Measurements from ENCODE around the gene ZRANB2.

ZRANB2 gene

DNA sequence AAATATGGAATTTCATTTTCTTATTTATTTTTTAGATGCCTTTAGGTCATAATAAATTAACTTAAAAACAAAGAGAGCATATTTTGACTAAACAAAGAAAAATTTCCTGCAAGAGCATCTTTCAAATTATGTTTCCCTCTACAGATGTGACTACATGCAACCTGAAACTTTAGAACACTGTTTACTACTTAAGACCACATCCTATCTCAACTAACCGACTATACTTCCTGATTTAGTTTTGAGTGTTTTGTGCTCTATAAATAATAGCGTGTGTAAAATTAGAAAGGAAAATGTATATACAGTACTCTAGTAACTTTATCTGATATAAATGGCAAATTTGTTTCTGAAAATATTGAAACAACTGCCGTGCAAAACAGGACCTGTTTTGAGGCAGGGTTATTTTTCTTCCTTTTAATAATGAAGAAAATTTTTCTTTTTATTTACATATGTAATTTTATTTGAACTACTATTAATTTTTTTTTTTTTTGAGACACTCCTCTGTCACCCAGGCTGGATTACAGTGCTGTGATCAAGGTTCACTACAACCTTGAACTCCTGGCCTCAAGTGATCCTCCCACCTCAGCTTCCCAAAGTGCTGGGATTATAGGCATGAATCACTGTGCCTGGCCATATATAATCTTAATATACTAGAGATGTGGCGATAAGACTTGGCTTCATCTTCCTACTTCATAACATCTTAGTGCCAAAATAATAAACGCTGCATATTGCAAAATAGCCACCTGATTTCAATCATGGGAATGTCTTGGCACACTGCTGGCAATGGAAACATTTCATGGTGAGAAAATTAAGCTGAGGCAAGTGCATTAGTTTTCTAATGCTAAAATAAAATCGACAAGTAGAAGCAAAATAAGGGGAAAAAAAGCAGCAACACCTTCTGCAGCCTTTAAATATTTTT lies 12.3 kb downstream of the ZRANB2 start:
- no peak for DNase-seq (ENCODE audit: low read depth in 2 of 2)

DNA sequence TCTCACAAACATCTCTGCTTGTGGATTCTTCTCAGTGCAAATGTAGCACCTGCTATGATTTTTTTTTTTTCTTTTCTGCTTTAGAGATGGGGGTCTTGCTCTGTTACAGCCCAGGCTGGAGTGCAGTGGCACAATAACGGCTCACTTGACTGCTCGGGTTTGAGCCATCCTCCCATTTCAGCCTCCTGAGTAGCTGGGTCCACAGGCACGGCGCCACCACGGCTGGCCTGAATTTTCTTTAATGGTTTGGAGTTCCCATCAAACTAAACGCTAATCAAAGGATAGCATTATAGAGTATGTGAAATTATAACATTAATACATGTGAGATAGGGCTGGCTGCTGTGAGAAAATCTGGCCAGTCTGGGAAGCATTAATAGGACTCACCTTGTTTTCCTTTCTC lies 26.0 kb downstream of the ZRANB2 start:
- DNase-seq (ENCODE audit: low read depth in 2 of 2): no peak

DNA sequence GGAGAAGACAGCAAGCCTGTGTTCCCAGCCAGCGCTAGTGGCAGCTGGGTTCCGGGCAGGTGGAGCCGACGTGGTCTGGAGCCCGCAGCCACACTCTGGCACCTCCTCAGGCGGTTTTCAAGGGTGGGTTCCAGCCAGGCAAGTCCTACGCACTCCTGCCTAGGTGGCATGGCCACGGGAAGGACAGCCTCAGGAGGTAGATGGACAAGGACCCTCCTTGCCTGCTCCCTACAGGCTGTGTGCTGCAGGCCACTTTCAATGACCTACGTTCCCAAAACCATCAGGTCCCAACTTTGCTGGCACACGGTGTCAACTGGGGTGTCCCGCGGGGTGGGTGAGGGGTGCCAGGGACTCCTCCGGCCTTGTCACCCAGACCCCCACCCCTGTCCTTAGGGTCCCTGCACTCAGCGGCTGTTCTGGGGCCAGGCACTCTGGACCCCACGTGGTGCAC lies 26.5 kb downstream of the ZRANB2 start:
- no peak for DNase-seq (ENCODE audit: low read depth in 2 of 2)

DNA sequence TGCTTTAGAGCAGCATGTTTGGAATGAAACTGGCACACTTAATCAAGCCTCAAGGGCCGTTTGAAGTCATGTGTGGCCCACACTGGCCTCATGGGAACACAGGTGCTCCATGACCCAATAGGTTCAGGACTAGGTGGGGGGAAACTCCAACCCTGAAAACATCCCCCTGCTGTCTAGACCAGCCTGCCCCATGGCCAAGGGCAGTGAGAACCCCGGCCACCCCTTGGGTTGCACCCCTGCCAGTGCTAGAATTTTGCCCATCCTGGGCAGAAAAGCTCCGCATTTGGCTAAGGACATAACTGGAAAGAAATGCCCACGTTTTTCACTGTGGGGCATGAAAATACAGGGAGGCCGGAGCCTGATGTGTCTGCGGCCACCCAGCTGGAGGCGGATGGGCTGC lies 27.1 kb downstream of the ZRANB2 start:
- DNase-seq (ENCODE audit: low read depth in 2 of 2): no peak

DNA sequence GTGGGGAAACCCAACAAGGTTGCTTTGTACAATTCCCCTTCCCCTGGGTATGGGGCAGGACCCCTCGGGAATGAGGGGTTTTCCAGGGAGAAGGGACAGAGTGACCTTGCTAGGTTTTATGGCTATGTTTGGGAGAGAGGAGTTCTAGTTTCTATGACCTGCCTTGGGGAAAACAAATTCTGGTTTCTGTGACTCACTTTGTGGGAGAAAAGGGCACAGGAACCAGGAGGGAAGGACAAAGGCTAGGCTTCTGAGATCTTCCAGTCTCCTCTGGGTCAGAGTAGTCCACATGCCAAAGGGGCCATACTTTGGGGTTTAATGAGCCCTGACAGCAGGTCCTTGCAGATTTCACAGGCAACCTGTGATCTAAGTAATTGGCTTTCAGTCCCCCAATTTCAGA lies 27.7 kb downstream of the ZRANB2 start:
- no peak for DNase-seq (ENCODE audit: low read depth in 2 of 2)

DNA sequence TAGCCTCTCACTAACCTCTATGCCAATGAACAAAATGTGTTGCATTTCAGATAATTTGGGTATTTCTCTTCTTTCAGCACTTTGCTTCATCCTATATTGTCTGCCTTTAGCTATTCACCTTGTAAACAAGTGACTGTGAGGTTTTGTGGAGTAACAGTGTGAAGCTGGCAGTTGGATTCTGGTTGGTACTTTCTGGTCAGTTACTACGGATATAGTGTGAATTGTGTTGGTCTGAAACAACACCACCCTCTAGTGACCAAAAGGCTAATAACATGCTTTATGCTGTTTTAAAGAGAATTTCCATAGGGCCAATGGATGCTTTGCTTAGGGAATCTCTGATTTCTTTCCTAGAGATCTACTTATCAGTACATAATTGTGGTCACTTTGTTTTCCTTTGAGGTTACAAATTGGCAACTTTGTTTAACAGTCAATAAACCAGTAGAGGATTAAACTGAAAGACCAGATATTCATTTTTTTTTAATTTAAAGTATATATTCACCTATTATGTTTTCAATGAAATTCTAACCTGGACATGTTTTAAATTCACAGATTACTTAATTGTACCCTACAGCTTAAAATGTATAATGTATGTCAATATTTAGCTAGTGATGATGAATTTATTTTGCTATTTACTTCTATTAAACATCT lies 30.8 kb downstream of the ZRANB2 start:
- DNase-seq (ENCODE audit: low read depth in 2 of 2): no peak

DNA sequence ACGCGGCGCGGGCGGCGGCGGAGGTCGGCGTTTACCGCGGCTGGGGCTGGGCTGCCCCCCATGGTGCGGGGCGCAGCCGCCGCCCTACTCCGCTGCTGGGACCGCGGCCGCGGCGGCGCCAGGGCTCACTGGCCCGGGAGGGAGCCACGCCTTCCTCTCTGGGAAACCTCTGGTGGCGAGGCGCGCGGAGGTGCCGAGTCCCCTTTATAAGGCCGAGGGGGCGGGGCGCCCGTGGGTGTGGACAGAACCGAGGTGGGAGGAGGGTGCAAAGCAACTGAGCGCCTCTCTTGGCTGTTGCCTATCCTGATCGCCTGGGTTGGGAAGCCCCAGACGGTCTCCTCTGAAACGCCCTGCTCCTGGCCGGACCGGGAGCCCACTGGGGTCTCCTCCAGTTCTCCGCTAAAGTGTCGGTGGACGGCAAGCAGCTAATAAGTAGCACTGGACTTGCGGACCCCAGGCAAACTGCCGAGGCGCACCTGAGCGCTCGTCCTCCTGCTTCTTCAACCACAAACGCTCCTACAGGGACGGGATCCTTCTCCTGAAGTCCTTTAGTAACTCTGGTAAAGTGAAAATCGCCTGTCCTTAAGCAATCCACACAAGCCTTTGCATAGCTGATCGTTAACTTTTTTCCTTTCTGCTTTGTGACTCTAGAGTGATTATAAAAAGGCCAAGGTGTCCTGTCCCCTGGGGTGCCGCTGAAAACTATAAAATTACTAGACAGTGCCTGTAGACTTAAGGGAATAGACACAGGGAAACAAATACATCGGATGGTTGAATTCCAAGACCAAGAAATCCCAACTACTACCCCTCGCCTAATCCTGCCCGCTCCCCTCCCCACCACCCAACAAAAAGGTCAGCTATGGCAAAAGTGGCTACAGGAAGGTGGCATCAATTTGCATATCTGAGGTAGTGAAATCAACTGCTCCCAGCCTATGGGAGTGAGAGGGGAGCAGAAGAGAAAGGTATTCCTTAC lies 32.9 kb downstream of the ZRANB2 start, which contains the start of gene PTGER3:
TSS of gene PTGER3 (minus strand) at position 182 of the 973 bp plus-strand sequence. CDS start 239 bp downstream, outside the sequence.
- peak; percentile 13 to 53 for DNase-seq (ENCODE audit: low read depth in 2 of 2)

DNA sequence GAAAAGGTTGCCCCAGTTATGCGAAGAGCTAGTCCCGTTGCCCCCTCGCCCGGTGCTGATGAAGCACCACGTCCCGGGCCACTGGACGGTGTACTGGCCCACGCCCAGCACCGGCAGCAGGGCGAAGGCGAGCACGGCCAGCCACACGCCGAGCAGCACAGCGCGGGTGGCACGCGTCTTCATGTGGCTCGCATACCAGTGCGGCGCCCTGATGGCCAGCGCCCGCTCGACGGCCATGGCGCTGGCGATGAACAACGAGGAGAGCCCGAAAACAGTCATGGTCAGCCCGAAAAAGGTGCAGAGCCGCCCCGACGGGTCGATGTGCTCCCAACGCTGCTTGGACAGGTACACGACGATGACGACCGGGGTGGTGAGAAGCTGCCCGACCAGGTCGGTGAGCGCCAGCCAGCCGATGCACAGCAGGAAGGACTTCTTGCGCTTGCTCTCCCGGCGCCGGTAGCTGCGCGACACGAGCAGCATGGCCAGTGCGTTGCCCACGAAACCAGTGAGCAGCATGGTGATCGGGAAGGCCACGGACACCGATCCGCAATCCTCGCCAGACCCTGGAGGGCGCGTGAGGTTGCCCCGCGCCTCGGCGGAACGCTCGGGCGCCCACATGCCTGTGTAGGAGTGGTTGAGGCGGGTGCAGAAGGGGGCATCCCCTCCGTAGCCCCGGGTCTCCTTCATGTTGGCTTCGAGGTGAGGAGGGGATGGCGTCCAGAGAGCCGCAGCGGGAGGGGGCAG lies 33.8 kb downstream of the ZRANB2 start:
- peak in 1 of 2 donors; percentile 17 for DNase-seq (ENCODE audit: low read depth in 2 of 2)

DNA sequence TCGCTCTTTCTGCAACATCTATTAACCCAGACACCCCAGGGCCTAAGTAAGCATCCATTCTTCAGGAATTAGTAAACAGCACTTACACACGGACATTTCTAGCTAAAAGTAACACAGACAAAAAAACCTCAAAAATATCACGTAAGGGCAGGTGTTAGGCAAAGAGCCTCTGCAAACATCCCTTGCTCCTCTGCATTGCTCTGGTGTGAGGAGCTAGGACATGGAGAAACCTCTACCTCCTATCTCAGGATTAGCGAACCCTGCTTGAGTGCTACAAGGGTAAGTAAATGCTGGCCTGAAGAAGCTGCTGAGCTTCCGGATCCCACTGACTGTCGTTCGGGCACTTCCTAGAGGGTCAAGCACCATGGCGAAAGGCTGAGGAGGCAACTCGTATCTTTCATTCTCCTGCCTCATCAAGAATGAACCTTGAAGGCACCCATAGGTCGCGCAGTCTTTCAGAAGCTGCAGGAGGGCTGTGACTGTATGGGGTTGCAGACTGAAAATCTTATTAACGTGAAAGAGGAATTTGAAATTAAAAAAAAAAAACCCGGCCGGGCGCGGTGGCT lies 35.3 kb downstream of the ZRANB2 start:
- DNase-seq (ENCODE audit: low read depth in 2 of 2): no peak

DNA sequence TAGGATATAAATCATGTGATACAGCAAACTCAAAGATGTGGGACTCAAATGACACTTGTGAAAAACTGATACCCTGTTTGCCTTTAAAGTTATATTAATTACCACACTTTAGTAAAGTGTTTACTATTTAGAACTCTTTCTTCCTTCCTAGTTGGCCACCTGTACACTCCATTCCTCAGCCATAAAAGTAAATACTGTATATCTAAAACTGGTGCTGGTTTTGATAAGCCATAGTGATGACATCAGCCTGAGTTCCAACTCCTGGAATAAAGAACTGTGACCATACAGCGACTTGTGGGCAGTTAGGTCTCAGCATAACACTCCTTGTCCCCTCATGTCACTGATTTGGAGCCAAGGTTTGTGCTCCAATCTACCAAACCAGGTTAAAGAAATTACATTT lies 36.0 kb downstream of the ZRANB2 start:
- DNase-seq (ENCODE audit: low read depth in 2 of 2): no peak

DNA sequence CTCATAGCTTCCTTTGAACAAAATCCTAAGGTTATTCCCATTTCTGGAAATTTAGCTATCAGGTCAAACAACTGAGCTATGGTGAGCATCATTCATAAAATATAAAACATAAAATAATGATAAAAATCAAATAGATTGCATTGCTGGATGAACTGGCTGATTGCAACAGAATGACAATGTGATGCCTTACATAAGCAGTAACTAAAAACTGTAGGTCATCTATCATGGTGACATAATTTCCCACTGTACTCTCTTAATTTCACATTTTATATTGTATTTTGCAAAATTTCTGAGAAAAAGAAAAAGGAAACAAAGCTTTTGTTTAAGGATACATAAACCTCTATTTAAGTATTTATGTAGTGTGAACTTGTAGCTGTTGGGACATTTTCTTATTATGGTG lies 37.8 kb downstream of the ZRANB2 start:
- DNase-seq (ENCODE audit: low read depth in 2 of 2): no peak

DNA sequence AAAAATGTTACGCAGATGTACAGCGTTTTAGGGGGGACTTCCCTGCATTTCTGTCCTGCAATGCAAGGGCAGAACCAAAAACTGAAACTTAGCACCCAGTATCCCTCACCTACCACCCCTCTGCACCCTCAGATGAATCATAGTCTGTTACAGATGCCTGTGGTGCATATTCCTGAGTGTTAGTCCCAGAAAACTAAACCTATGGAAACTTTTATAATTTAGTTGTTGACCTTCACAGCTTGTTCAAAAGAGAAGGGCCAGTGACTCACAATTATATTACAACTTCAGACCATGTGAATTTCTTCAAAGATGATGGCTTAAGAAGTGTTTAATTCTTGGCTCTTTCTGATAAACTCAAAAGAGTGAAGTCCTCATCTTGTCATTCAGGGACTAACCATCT lies 39.0 kb downstream of the ZRANB2 start:
- no peak for DNase-seq (ENCODE audit: low read depth in 2 of 2)

DNA sequence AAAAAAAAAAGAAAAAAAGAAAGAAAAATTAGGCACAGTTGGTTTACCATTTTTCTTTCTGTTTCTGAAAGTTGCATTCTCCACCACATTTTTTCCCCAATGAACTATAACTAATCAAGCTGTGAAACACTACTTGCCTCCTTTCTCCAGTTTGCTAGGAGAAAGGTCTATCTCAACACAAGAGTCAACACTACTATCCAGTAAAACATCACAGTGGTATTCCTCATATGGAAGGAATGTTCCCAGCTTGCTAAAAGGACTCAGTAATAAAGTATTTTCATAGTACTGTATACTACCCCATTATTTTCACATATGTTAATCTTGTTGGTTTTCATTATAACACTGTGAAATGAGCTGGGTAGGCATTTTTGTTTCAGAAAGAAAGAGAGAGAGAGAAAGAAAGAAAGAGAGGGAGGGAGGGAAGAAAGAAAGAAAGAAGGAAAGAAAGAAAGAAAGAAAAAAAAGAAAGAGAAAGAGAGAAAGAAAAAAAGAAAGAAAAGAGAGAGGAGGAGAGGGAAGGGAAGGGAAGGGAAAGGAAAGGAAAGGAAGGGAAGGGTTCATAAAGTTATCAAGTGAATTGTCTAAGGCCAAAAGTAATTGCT lies 41.1 kb downstream of the ZRANB2 start:
- no peak for DNase-seq (ENCODE audit: low read depth in 2 of 2)

DNA sequence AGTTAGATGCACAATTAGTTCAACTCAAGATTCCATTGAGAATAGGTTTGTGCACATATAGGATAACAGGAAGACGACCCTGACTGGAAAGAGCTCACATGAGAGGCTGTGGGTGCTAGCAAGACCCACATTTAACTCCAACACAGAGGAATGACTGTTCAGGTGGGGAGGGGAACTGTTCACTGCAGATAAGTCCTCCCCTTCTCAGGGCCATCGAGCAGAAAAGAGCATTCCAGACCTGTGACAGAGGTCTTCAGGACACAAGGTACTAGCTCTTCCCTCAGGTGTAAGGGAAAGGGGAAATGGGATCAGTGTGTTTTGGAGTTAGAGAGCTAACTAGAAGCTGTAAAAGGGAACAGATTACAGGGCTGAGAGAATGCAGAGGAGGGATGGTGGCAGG lies 41.9 kb downstream of the ZRANB2 start:
- no peak for DNase-seq (ENCODE audit: low read depth in 2 of 2)

DNA sequence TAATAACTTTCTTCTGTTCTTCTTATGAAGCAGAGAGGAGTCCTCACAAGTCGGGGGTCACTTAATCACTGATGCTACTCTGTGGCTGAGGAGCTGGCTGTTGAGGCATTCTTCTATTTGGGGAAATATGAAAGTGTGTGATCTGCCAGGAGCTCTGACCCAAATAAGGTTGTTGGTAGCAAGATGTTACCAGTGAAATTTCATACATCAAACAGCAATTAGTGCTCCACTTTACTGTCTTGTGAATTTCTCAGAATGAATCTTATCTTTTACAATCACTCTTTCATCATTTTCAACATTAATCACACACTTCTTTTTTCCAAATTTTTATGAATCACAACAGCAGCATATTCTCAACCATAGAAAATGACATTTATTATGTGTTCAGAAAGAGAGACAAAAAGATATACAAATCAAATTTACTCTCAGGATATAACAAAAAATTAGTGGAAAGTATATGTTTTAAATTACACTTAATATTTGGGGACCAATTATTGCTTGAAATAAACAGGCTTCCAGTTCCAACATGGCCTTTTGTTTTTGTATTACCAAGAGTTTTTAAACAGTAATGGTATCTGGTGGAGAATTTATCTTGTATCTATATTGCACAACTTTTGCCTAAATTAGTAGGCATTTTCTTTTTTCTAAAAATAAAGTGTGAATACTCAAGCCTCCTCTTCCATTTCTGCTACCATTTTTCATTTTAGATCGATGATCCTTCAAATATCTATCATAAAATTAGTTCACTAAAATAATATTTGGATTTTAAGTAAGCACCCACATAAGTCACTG lies 42.8 kb downstream of the ZRANB2 start:
- DNase-seq (ENCODE audit: low read depth in 2 of 2): no peak

DNA sequence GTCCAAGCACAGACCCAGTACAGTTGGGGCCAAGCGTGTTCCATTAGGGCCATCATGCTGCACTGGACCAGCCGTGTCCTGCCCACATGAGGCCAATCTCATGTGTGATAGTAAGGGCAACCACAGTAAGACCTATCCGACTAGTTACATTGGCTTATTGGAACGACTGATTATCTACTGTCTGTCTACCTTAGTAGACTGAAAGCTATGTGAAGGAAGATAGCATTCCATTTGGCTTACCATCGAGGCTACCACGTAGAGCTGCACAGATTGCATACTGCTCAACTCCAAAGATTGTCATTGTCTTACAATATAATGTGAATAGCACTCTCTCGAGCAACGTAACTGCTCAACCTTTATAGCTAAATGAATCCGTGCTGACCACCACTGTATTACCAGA lies 43.8 kb downstream of the ZRANB2 start:
- DNase-seq (ENCODE audit: low read depth in 2 of 2): no peak

DNA sequence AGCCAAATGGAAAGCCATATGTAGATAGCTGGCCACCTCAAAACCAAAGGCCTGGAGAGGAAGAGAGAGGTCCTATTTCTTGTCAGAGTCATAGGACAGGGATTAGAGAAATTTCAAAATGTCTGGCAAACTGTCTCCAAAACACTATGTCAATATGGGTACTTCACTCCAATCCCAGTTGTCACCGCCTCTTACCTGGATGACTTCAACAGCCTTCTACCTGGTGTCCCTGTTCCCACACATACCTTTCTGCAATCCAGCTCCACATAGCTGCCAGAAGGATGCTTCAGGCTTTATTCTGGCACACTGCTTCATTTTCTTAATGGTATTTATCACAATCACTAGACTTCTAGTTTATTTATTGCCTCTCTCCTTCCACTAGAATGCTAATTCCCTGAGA lies 47.7 kb downstream of the ZRANB2 start:
- no peak for DNase-seq (ENCODE audit: low read depth in 2 of 2)

DNA sequence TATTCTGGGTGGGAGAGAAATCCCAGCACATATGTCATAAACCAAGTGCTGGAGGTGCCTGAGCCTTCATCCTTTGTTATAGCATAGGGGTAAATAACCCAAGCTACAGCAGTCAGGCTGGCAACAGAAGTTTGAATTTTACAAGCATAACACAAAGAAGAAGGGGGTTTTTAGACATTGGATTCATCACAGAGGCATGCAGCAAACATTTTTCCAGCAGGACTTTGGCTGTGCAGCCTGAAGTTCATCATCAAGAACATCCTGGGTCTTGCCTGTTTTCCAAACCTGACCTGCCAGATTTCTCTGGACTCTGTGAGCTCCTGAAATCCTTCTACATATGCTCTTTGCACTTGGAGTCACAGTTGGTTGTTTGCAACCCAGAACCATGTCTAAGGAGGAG lies 49.4 kb downstream of the ZRANB2 start:
- no peak for DNase-seq (ENCODE audit: low read depth in 2 of 2)

DNA sequence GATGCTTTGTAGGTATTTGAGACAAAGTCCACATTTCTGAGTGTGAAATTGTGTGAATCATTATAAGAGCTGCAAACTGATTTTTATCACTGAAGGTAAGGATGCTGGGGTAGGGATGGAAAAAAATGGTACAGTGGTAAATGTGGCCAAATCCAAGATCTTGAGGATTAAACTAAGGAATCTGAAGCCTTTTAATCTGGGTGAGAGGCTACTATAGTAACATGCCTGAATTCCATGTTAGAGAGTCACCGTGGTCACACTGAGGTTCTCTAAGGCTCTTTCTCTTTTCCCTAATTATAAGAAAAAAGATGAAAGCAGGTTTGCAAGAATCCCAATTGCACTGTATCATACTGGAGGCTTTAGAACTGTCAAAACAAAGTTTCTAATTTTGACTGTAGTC lies 50.8 kb downstream of the ZRANB2 start:
- DNase-seq (ENCODE audit: low read depth in 2 of 2): no peak

DNA sequence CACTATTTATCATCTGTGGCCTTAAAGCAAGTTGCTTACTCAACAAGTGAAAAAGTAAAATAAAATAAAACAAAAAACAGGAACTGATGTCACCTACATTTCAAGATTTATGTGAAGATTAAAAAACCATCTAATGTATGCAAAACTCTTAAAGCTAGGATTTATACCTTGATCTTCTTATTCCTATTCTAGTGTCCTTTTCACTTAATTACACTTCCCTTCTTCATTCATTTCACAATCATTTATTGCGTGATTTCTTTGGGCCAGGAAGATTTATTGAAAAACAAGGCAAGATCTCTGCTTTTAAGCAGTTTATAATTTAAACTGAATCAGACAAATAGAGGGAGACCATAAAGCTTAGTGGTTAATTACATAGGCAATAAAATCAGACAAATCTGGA lies 51.9 kb downstream of the ZRANB2 start:
- DNase-seq (ENCODE audit: low read depth in 2 of 2): no peak

Measured in stimulated activated CD8-positive, alpha-beta memory T cell treated with anti-CD3 and anti-CD28 coated beads, Interleukin-7, amount 100 ng/mL, for 4 hours (primary cell).